LNCaP clone FGC (cell line): ENCODE data around the gene FAM186B.

Source experiments
- DNase-seq: peaks from one replicate; pipeline ENCODE4 v3.0.0-alpha.2; 2011; ENCODE audit warnings: low read depth
- H3K4me3 ChIP-seq: 2 replicates; pipeline ENCODE4 v1.5.1; 2011; ENCODE audit warnings: mild to moderate bottlenecking, low read depth, low read length, control low read depth
- CTCF ChIP-seq: IDR thresholded peaks from 2 replicates; pipeline ENCODE4 v1.5.1; 2012; ENCODE audit warnings: mild to moderate bottlenecking; ENCODE audit not compliant: control insufficient read depth, insufficient read depth; ENCODE audit errors: extremely low read depth

The FAM186B gene

GRCh38 chr12:49541140-49541861 lies 64.1 kb downstream of the FAM186B start:
- TF ChIP-seq CTCF, result no peak
- no peak for DNase-seq
- H3K4me3 ChIP-seq, result no peak overlapping the region

- no peak for DNase-seq
- TF ChIP-seq CTCF, result no peak
- no peak overlapping the region for H3K4me3 ChIP-seq
Observed at GRCh38 chr12:49540229-49541139, 65.0 kb downstream of the FAM186B start.

GRCh38 chr12:49539406-49540228 lies 65.8 kb downstream of the FAM186B start:
- no peak overlapping the region for H3K4me3 ChIP-seq
- DNase-seq, result no peak
- TF ChIP-seq CTCF, result no peak

- no peak for TF ChIP-seq CTCF
- no peak for DNase-seq
- peak within 1 kb of the TSS; percentile 29 for H3K4me3 ChIP-seq
Observed at GRCh38 chr12:49538510-49539403, 66.7 kb downstream of the FAM186B start, which contains the start of gene KCNH3. TSS of gene KCNH3 (plus strand) at chr12:49539030. CDS start at chr12:49539417, 387 bp downstream.

GRCh38 chr12:49537752-49538509 lies 67.5 kb downstream of the FAM186B start:
- TF ChIP-seq CTCF, result no peak
- no peak overlapping the region for H3K4me3 ChIP-seq
- DNase-seq, result no peak
